ENCODE measurements around the gene ZNRF3. TPM values are rescaled to one million over a fixed set of nuclear protein-coding genes. Genes with fewer than 3 reads are reported as not detected.

The ZNRF3 gene
- total RNA-seq, 4 donors from 2014 or later, result 1.7 to 8.1 (median 4.8) TPM

- TF ChIP-seq, protein P1, sequence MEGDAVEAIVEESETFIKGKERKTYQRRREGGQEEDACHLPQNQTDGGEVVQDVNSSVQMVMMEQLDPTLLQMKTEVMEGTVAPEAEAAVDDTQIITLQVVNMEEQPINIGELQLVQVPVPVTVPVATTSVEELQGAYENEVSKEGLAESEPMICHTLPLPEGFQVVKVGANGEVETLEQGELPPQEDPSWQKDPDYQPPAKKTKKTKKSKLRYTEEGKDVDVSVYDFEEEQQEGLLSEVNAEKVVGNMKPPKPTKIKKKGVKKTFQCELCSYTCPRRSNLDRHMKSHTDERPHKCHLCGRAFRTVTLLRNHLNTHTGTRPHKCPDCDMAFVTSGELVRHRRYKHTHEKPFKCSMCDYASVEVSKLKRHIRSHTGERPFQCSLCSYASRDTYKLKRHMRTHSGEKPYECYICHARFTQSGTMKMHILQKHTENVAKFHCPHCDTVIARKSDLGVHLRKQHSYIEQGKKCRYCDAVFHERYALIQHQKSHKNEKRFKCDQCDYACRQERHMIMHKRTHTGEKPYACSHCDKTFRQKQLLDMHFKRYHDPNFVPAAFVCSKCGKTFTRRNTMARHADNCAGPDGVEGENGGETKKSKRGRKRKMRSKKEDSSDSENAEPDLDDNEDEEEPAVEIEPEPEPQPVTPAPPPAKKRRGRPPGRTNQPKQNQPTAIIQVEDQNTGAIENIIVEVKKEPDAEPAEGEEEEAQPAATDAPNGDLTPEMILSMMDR (IDR thresholded peaks at IDR 0.05; ENCODE audit: low read depth), result no peak
These were observed 205.4 kb downstream of the ZNRF3 start for GRCh38 chr22:29088809-29089208.

DNA sequence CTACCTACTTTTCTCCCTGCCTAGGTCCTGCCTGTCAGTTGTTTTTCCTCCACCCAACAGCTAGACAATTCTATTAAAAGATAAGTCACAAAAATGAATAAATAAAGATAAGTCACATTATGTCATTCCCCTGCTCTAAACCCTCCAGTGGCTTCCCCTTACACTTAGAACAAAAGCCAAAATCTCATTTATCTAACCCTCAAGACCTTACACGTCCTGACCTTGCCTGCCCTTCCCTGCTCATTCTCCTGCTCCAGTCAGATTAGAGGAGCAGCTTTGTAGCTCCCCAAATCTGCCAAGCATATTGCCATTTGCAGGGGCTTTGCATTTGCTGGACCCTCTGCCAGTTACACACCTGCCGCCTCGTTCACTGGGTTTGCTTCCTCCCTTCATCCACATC, 206.1 kb downstream of the ZNRF3 start:
- TF ChIP-seq, protein P1 (IDR thresholded peaks at IDR 0.05; ENCODE audit: low read depth), result no peak

- TF ChIP-seq, protein P1 (IDR thresholded peaks at IDR 0.05; ENCODE audit: low read depth), result no peak
These were observed 206.7 kb downstream of the ZNRF3 start for GRCh38 chr22:29090039-29090438.

DNA sequence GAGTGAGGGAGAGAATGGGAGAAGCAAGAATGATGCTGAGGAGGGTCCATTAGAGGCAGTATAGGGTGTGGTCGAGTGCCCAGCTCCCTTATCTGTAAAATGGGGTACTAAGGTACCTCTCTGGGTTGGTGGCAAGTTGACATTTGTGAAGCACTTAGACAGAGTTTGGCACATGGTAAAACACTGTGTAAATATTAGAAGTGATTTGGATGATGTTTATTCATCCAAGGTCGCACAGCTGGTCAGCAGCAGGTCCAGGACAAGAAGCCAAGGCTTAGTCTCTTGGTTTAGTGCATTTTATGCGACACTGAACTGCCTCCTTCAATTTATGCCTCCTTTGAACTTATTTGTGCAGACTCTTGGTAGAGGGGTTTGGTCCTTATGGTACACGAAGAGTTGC, 208.9 kb downstream of the ZNRF3 start:
- TF ChIP-seq, protein P1 (IDR thresholded peaks at IDR 0.05; ENCODE audit: low read depth), result no peak

DNA sequence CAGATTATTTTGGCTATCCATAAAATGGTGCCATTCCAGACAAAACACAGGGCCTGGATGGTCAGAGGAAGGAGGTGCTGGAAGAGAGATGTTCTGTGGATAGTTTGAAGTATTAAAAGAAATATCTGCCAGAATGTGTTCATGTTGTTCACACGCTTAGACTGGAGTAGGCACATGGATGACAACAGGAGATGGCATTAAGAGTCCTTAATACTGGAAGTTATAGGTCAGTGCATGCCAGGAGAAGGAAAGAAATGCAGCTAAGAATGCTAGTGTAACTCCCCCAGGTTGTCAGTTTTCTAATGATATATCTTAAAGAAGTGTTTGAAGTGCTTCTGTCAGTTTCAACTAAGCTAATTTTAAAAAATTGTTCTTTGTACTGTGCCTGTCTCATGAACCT, 209.7 kb downstream of the ZNRF3 start:
- TF ChIP-seq, protein P1 (IDR thresholded peaks at IDR 0.05; ENCODE audit: low read depth), result no peak

GRCh38 chr22:29093501-29094300, 210.3 kb downstream of the ZNRF3 start:
- TF ChIP-seq, protein P1 (IDR thresholded peaks at IDR 0.05; ENCODE audit: low read depth), result no peak

DNA sequence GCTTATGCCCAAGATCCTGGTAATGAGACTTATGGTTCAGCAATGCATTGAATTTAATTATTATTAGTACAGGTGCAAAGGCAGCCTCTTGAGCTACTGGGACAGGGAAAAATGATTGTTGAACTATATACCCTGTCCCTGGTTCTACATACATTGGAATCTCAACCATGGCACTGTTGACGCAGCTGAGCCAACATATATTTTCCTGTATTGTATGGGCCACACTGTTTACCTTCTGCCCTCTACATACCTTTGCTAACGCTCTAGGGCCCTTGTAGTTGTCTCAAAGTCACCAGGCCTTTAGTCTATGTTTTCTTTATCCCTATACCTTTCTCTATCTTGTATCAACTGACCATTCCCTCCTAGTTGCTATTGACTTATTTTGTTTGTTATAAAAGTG, 212.1 kb downstream of the ZNRF3 start:
- TF ChIP-seq, protein P1 (IDR thresholded peaks at IDR 0.05; ENCODE audit: low read depth), result no peak
